GM18519 (cell line): ENCODE data around the gene MFSD6.

Experiments used
- ATAC-seq: cut with Tn5 transposase; IDR thresholded peaks from one replicate; pipeline ENCODE4 v1.9.1; 2021; ENCODE audit warnings: mild to moderate bottlenecking, moderate library complexity; ENCODE audit not compliant: unreplicated experiment, low FRiP score

The MFSD6 gene

GRCh38 chr2:190547886-190548285, 139.7 kb downstream of the MFSD6 start:
- ATAC-seq = no peak

GRCh38 chr2:190550137-190550536, 142.0 kb downstream of the MFSD6 start:
- ATAC-seq = no peak
